PFSK-1 (cell line): ENCODE measurements around the gene FASN.

Experiments used
- FOXP2 ChIP-seq: optimal IDR thresholded peaks from 2 replicates; pipeline ENCODE3; 2011; ENCODE audit warnings: borderline replicate concordance, control low read depth, inconsistent platforms; ENCODE audit not compliant: insufficient read depth; ENCODE audit errors: extremely low read length, extremely low read depth
- POLR2AphosphoS5 ChIP-seq: IDR thresholded peaks from 2 replicates; pipeline ENCODE4 v1.6.1; 2012; ENCODE audit warnings: low read depth, mild to moderate bottlenecking, control low read depth, low read length, moderate library complexity
- REST ChIP-seq, 2 experiments: IDR thresholded peaks; 2 replicates each; pipeline versions ENCODE4 v1.6.1 to v1.8.0; 2011 to 2012; ENCODE audit warnings: low read depth in 2 of 2, low read length in 2 of 2, control low read depth in 1 of 2, inconsistent platforms in 1 of 2, mild to moderate bottlenecking in 1 of 2, moderate library complexity in 1 of 2; ENCODE audit not compliant: insufficient read depth in 1 of 2
- SIN3A ChIP-seq: IDR thresholded peaks from 2 replicates; pipeline ENCODE4 v1.6.1; 2012; ENCODE audit warnings: mild to moderate bottlenecking, low read length, moderate library complexity, borderline replicate concordance; ENCODE audit not compliant: insufficient read depth
- TAF1 ChIP-seq: IDR thresholded peaks from 2 replicates; pipeline ENCODE4 v1.6.1; 2012; ENCODE audit warnings: low read length, control low read depth, borderline replicate concordance; ENCODE audit not compliant: insufficient read depth

The FASN gene

GRCh38 chr17:82033359-82034085 is 64.5 kb downstream of the FASN start:
- TF ChIP-seq REST (IDR thresholded peaks at IDR 0.05; ENCODE audit: insufficient read depth in 1 of 2, low read depth in 2 of 2, low read length in 2 of 2), result no peak

DNA sequence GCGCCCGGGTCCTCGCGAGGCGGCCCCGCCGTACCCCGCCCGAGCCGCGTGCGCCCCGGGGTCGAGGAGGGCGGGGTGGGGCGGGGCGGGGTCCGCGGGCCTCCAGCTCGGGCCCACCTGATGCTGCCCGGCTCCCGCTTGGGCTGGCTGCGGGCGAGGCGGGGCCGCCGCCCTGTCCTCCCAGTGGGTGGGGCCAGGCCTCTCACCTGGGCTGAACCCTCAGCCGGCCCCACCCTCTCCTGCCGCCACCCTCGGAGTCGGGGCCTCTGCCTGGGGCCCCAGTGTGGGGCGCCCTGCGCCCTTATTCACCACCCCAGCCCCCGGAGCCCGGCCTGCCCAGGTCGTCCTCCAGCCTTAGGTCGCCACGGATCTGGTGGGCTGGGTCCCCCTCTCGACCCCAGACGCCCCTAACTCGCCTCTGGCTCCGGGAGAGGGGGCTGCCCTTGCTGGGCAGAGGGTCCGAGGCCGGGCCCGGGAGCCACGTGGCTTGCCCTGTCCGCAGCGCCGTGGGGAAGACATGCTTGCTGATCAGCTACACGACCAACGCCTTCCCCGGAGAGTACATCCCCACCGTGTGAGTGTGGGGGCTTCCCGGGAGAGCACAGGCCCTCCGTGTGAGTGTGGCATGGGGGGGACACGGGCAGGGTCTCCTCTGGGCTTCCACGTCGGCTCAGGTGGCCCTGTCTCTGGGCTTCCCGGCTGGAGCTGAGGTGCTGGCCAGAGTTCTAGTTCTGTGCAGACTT is 66.0 kb downstream of the FASN start:
- TF ChIP-seq FOXP2 (no peak), TAF1 (no peak), SIN3A (no peak), POLR2AphosphoS5 (no peak), REST (IDR thresholded peaks at IDR 0.05; ENCODE audit: insufficient read depth in 1 of 2, low read depth in 2 of 2, low read length in 2 of 2) (no peak)

DNA sequence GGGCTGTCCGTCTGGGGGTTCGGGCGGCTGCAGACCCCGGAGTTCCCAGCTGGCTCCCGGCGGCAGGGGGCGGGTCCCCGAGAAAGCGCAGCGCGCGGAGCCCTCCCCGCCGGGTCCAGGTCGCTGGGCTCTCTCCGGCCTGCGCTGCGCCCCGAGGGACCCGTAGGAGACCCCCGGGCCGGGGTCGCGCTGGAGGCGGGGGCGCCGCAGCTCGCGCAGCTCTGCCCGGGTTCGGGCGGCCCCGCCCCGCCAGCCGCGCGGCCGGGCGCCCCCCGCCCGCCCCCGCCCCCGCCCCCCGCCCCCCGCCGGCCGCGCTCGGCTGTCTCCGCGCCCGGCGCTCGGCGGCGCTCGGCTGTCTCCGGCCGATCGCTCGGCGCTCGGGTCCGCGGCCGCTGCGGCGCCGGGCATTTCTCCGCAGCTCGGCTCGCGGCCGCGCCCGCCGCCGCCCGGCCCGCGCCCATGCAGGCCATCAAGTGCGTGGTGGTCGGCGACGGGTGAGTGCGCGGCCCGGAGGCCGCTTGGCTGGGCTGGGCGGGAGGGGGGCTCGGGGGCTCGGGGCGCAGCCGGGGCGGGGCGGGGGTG is 66.6 kb downstream of the FASN start, which contains the start of gene RAC3:
Gene RAC3, plus strand, starts transcription at position 376 of the 582 bp plus-strand sequence. Its CDS starts 84 bp downstream, at position 460.
- no peak for TF ChIP-seq FOXP2
- TF ChIP-seq REST (IDR thresholded peaks at IDR 0.05; ENCODE audit: insufficient read depth in 1 of 2, low read depth in 2 of 2, low read length in 2 of 2), result no peak
- TF ChIP-seq SIN3A, result no peak
- TF ChIP-seq TAF1, result no peak
- no peak for TF ChIP-seq POLR2AphosphoS5

DNA sequence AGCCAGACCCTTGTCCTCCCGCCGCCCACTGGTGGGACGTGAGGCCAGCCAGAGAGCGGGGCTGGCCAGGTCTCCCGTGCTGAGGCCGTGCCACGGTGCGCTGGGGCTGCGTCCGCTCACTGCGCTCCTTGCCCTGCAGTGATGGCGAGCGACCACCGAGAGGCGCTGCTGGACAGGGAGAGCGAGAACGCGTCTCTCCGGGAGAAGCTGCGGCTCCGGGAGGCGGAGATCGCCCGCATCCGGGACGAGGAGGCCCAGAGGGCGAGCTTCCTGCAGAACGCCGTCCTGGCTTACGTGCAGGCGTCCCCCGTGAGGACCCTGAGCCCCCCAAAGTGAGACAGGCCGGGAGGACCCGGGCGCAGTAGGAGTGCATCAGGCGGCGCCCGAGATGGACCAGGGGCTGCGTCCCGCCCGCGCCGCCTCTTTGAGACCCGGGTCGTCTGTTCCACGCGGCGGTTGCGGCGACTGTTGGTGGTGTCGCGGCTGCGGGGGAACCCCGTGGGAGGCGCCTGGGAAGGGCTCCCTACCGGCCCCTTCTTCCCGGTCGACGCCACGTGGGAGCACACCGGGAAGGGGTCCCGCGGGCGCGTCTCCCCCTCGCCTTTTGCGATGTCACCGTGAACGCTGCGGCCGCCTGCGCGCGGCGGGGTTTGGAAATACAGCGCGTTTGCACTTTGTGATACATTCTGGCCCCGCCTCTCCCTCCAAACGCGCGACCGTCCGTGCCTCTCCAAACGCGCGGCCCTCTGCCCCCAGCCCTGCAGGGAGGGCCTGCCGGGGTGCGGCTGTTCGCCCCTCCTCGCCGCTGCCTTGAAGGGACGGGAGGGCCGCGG is 67.3 kb downstream of the FASN start:
- TF ChIP-seq FOXP2 (no peak), TAF1 (no peak), POLR2AphosphoS5 (peak; percentile 44; the same call in 1 of the 2 replicates), SIN3A (0 out of 2 replicates have a peak, but pooled peaks have one; percentile 20)

DNA sequence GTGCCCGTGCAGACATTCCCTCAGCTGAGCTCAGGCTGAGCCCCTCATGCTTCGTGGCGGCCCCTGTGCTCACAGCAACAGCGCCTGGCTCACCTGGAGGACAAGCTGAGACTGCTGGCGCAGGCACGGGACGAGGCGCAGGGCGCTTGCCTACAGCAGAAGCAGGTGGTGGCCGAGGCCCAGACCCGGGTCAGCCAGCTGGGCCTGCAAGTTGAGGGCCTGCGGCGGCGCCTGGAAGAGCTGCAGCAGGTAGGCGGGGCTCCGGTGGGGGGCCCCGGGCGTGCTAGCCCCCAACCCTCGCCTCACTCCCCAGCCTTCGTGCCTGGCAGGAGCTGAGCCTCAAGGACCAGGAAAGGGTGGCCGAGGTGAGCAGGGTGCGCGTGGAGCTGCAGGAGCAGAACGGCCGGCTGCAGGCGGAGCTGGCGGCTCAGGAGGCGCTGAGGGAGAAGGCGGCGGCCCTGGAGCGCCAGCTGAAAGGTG is 68.0 kb downstream of the FASN start:
- TF ChIP-seq POLR2AphosphoS5 (no peak), SIN3A (no peak), TAF1 (no peak), REST (IDR thresholded peaks at IDR 0.05; ENCODE audit: insufficient read depth in 1 of 2, low read depth in 2 of 2, low read length in 2 of 2) (no peak), FOXP2 (no peak)
